ENCODE measurements around the gene SCN2B.

DNA sequence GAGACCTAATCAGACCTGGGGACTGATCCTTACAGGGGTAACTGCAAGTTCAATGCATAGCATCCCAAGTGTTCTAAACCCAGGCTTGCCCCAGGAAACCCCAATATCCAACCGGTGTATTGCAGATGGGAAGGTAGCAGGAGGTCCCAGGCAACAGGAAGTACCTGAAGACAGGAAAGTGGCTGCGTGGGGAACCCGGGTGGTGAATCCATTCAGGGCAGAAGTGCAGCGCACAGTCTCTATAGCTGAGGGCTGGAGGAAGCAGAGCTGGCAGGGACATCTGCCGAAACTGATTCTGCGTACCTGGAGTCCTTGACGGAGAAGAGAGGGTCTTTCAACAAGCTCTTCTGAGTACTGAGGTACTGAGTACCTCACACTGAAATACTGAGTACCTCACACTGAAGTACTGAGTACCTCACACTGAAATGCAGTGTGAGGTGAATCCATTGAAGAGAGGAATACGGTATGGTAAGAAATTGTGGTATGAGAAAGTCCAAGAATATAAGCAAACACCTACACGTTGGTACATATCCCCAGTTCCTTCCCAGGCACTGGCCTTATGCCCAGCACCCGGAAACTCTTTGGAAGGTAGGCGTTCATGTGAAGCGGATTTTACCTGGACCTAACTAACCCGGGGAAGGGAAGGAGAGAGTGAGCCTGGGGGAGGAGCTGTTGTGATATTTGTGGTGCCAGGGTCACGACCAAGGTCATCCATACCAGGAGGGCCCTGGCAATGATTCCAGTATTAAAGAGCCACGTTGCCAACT is 43.9 kb downstream of the SCN2B start:
- TF ChIP-seq, protein P1, sequence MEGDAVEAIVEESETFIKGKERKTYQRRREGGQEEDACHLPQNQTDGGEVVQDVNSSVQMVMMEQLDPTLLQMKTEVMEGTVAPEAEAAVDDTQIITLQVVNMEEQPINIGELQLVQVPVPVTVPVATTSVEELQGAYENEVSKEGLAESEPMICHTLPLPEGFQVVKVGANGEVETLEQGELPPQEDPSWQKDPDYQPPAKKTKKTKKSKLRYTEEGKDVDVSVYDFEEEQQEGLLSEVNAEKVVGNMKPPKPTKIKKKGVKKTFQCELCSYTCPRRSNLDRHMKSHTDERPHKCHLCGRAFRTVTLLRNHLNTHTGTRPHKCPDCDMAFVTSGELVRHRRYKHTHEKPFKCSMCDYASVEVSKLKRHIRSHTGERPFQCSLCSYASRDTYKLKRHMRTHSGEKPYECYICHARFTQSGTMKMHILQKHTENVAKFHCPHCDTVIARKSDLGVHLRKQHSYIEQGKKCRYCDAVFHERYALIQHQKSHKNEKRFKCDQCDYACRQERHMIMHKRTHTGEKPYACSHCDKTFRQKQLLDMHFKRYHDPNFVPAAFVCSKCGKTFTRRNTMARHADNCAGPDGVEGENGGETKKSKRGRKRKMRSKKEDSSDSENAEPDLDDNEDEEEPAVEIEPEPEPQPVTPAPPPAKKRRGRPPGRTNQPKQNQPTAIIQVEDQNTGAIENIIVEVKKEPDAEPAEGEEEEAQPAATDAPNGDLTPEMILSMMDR (IDR thresholded peaks at IDR 0.05) = no peak
- no peak for TF ChIP-seq POLR2A (IDR thresholded peaks at IDR 0.05)
